HEK293 (cell line): Measurements from ENCODE around the gene SLC26A6.
A peak's percentile ranks its signal among the peaks of the same experiment; 100 is the strongest.

Experiments used
- CTCF ChIA-PET: fragments of 350-600 bp; formaldehyde crosslinking; extraction: SDS; loops from one replicate; lab custom pipeline; 2021; ENCODE audit warnings: antibody characterized with exemption; lab: Yijun Ruan, JAX
- POLR2A ChIA-PET: fragments of 300-600 bp; formaldehyde crosslinking; extraction: SDS; loops from one replicate; lab custom pipeline; 2020; ENCODE audit warnings: antibody characterized with exemption, inconsistent platforms; lab: Yijun Ruan, JAX
- H3K27ac ChIP-seq: fragments of 200-500 bp; sonication (Bioruptor generic); 2 replicates; pipeline ENCODE4 v1.5.1; 2014; ENCODE audit warnings: low read depth, low read length, control low read depth, inconsistent platforms; ENCODE audit errors: extremely low read depth
- H3K36me3 ChIP-seq, 2 experiments: fragments of 200-500 bp in 1 of 2; sonication (Bioruptor generic) in 1 of 2; 1 replicate in 1 of 2; 2 replicates in 1 of 2; pipeline ENCODE4 v1.5.1; 2014 to 2017; ENCODE audit warnings: inconsistent platforms in 2 of 2, low read length in 2 of 2; ENCODE audit not compliant: control insufficient read depth in 2 of 2, insufficient read depth in 1 of 2
- H3K4me1 ChIP-seq: fragments of 200-500 bp; sonication (Bioruptor generic); 2 replicates; pipeline ENCODE4 v1.5.1; 2014; ENCODE audit warnings: mild to moderate bottlenecking, low read length, inconsistent platforms; ENCODE audit not compliant: control insufficient read depth, insufficient read depth
- H3K4me3 ChIP-seq: 2 replicates; pipeline ENCODE4 v1.5.1; 2011; ENCODE audit warnings: low read depth, mild to moderate bottlenecking, control low read depth, low read length, moderate library complexity
- H3K9me3 ChIP-seq: fragments of 200-500 bp; sonication (Bioruptor generic); 2 replicates; pipeline ENCODE4 v1.5.1; 2014; ENCODE audit warnings: low read depth, low read length, inconsistent platforms; ENCODE audit not compliant: control insufficient read depth, insufficient read depth
- GLIS1 ChIP-seq: fragments of 450-650 bp; formaldehyde crosslinking; IDR thresholded peaks from 2 replicates; pipeline ENCODE4 v1.5.1; 2016; ENCODE audit warnings: missing biosample characterization, missing genetic modification characterization
- KLF9 ChIP-seq: fragments of 450-650 bp; formaldehyde crosslinking; IDR thresholded peaks from 2 replicates; pipeline ENCODE4 v1.5.1; 2016; ENCODE audit warnings: missing biosample characterization, missing genetic modification characterization, low read depth
- YY1 ChIP-seq: fragments of 450-650 bp; formaldehyde crosslinking; IDR thresholded peaks from 2 replicates; pipeline ENCODE4 v1.5.1; 2018; ENCODE audit warnings: missing biosample characterization, missing genetic modification characterization
- ZBTB17 ChIP-seq: fragments of 450-650 bp; formaldehyde crosslinking; IDR thresholded peaks from 2 replicates; pipeline ENCODE4 v1.5.1; 2016; ENCODE audit warnings: missing biosample characterization, missing genetic modification characterization
- ZFP3 ChIP-seq: fragments of 450-650 bp; formaldehyde crosslinking; IDR thresholded peaks from 2 replicates; pipeline ENCODE4 v1.5.1; 2016; ENCODE audit warnings: low read depth, missing biosample characterization, missing genetic modification characterization
- ZFP41 ChIP-seq: fragments of 450-650 bp; formaldehyde crosslinking; IDR thresholded peaks from 2 replicates; pipeline ENCODE4 v1.5.1; 2016; ENCODE audit warnings: missing biosample characterization, missing genetic modification characterization, borderline replicate concordance
- ZNF114 ChIP-seq: fragments of 450-650 bp; formaldehyde crosslinking; IDR thresholded peaks from 2 replicates; pipeline ENCODE4 v1.5.0; 2017; ENCODE audit warnings: missing biosample characterization, missing genetic modification characterization
- ZNF214 ChIP-seq: fragments of 450-650 bp; formaldehyde crosslinking; IDR thresholded peaks from 2 replicates; pipeline ENCODE4 v1.5.1; 2017; ENCODE audit warnings: missing biosample characterization, mild to moderate bottlenecking, missing genetic modification characterization, borderline replicate concordance
- ZNF274 ChIP-seq, 2 experiments: fragments of 200-500 bp in 1 of 2; fragments of 450-650 bp in 1 of 2; sonication (Bioruptor generic) in 1 of 2; formaldehyde crosslinking in 1 of 2; IDR thresholded peaks; 2 replicates each; pipeline versions ENCODE4 v1.5.1 to v1.6.1; 2014 to 2016; ENCODE audit warnings: borderline replicate concordance in 1 of 2, inconsistent platforms in 1 of 2, low read length in 1 of 2, missing biosample characterization in 1 of 2, missing genetic modification characterization in 1 of 2
- ZNF366 ChIP-seq: fragments of 450-650 bp; formaldehyde crosslinking; conservative IDR thresholded peaks from 2 replicates; pipeline ENCODE4 v1.5.1; 2016; ENCODE audit warnings: missing biosample characterization, missing genetic modification characterization
- ZNF514 ChIP-seq: fragments of 450-650 bp; formaldehyde crosslinking; IDR thresholded peaks from 2 replicates; pipeline ENCODE4 v1.5.1; 2016; ENCODE audit warnings: missing biosample characterization, missing genetic modification characterization
- ZNF571 ChIP-seq: fragments of 450-650 bp; formaldehyde crosslinking; IDR thresholded peaks from 2 replicates; pipeline ENCODE4 v1.5.0; 2017; ENCODE audit warnings: missing biosample characterization, missing genetic modification characterization
- ZNF585B ChIP-seq: fragments of 450-650 bp; formaldehyde crosslinking; IDR thresholded peaks from 2 replicates; pipeline ENCODE4 v1.5.1; 2016; ENCODE audit warnings: missing biosample characterization, missing genetic modification characterization
- ZNF623 ChIP-seq: fragments of 450-650 bp; formaldehyde crosslinking; IDR thresholded peaks from 2 replicates; pipeline ENCODE4 v1.5.1; 2016; ENCODE audit warnings: missing biosample characterization, missing genetic modification characterization
- ZNF629 ChIP-seq: fragments of 450-650 bp; formaldehyde crosslinking; IDR thresholded peaks from 2 replicates; pipeline ENCODE4 v1.5.1; 2017; ENCODE audit warnings: missing biosample characterization, missing genetic modification characterization
- ZNF777 ChIP-seq: fragments of 450-650 bp; formaldehyde crosslinking; IDR thresholded peaks from 2 replicates; pipeline ENCODE4 v1.5.1; 2017; ENCODE audit warnings: missing biosample characterization, missing genetic modification characterization, borderline replicate concordance
- TF ChIP-seq, protein P1 (sequence below): fragments of 450-650 bp; formaldehyde crosslinking; IDR thresholded peaks from 2 replicates; pipeline ENCODE4 v1.5.1; 2016; ENCODE audit warnings: missing biosample characterization, missing genetic modification characterization
- TF ChIP-seq, protein P2 (sequence below): fragments of 450-650 bp; formaldehyde crosslinking; IDR thresholded peaks from 2 replicates; pipeline ENCODE4 v1.5.1; 2016; ENCODE audit warnings: missing biosample characterization, missing genetic modification characterization
- TF ChIP-seq, protein P3 (sequence below): fragments of 450-650 bp; formaldehyde crosslinking; IDR thresholded peaks from 2 replicates; pipeline ENCODE4 v1.5.1; 2016; ENCODE audit warnings: missing biosample characterization, missing genetic modification characterization, low read depth
- TF ChIP-seq, protein P4 (sequence below): fragments of 450-650 bp; formaldehyde crosslinking; IDR thresholded peaks from 2 replicates; pipeline ENCODE4 v1.5.1; 2016; ENCODE audit warnings: missing biosample characterization, missing genetic modification characterization, low read depth
- TF ChIP-seq, protein P5 (sequence below): fragments of 450-650 bp; formaldehyde crosslinking; IDR thresholded peaks from 2 replicates; pipeline ENCODE4 v1.5.1; 2017; ENCODE audit warnings: missing biosample characterization, missing genetic modification characterization

SLC26A6 gene

DNA sequence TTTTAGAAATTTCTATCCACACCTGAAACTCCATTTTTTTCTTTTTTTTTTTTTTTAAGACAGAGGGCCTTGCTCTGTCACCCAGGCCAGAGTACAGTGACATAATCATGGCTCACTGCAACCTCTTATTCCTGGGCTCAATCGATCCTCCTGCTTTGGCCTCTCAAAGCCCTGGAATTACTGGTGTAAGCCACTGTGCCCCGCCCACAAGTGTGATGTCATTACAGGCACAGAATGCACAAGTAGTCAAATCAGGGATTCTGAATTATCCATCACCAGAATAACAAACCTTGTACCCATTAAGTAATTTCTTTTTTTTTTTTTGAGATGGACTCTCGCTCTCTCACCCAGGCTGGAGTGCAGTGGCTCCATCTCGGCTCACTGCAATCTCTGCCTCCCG, 27.7 kb downstream of the SLC26A6 start:
- no peak overlapping the region for H3K4me3 ChIP-seq
- TF ChIP-seq ZNF514 (no peak), ZNF777 (tag by site-specific recombination) (no peak), ZNF571 (tag by site-specific recombination) (no peak), ZFP3 (tag by site-specific recombination) (no peak), YY1 (no peak), ZFP41 (tag by site-specific recombination) (no peak), ZNF366 (tag by site-specific recombination) (no peak), ZNF274 (IDR thresholded peaks at IDR 0.05; ENCODE audit: low read length) (no peak), ZNF274 (tag by site-specific recombination; IDR thresholded peaks at IDR 0.05; ENCODE audit: borderline replicate concordance) (no peak), ZNF585B (no peak), ZNF114 (tag by site-specific recombination) (no peak), ZNF623 (no peak), KLF9 (tag by site-specific recombination) (0 out of 2 replicates have a peak, but pooled peaks have one; percentile 31), ZNF629 (tag by site-specific recombination) (0 out of 2 replicates have a peak, but pooled peaks have one; percentile 21), ZBTB17 (no peak), ZNF214 (tag by site-specific recombination) (no peak)
- TF ChIP-seq, protein P1, sequence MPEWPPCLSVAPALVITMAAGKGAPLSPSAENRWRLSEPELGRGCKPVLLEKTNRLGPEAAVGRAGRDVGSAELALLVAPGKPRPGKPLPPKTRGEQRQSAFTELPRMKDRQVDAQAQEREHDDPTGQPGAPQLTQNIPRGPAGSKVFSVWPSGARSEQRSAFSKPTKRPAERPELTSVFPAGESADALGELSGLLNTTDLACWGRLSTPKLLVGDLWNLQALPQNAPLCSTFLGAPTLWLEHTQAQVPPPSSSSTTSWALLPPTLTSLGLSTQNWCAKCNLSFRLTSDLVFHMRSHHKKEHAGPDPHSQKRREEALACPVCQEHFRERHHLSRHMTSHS (tag by site-specific recombination) = no peak
- TF ChIP-seq, protein P2, sequence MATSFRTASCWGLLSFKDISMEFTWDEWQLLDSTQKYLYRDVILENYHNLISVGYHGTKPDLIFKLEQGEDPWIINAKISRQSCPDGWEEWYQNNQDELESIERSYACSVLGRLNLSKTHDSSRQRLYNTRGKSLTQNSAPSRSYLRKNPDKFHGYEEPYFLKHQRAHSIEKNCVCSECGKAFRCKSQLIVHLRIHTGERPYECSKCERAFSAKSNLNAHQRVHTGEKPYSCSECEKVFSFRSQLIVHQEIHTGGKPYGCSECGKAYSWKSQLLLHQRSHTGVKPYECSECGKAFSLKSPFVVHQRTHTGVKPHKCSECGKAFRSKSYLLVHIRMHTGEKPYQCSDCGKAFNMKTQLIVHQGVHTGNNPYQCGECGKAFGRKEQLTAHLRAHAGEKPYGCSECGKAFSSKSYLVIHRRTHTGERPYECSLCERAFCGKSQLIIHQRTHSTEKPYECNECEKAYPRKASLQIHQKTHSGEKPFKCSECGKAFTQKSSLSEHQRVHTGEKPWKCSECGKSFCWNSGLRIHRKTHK (tag by site-specific recombination) = no peak
- TF ChIP-seq, protein P3, sequence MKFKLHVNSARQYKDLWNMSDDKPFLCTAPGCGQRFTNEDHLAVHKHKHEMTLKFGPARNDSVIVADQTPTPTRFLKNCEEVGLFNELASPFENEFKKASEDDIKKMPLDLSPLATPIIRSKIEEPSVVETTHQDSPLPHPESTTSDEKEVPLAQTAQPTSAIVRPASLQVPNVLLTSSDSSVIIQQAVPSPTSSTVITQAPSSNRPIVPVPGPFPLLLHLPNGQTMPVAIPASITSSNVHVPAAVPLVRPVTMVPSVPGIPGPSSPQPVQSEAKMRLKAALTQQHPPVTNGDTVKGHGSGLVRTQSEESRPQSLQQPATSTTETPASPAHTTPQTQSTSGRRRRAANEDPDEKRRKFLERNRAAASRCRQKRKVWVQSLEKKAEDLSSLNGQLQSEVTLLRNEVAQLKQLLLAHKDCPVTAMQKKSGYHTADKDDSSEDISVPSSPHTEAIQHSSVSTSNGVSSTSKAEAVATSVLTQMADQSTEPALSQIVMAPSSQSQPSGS (tag by site-specific recombination) = peak; percentile 59; the same call in 1 of the 2 replicates
- TF ChIP-seq, protein P4, sequence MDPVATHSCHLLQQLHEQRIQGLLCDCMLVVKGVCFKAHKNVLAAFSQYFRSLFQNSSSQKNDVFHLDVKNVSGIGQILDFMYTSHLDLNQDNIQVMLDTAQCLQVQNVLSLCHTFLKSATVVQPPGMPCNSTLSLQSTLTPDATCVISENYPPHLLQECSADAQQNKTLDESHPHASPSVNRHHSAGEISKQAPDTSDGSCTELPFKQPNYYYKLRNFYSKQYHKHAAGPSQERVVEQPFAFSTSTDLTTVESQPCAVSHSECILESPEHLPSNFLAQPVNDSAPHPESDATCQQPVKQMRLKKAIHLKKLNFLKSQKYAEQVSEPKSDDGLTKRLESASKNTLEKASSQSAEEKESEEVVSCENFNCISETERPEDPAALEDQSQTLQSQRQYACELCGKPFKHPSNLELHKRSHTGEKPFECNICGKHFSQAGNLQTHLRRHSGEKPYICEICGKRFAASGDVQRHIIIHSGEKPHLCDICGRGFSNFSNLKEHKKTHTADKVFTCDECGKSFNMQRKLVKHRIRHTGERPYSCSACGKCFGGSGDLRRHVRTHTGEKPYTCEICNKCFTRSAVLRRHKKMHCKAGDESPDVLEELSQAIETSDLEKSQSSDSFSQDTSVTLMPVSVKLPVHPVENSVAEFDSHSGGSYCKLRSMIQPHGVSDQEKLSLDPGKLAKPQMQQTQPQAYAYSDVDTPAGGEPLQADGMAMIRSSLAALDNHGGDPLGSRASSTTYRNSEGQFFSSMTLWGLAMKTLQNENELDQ (tag by site-specific recombination) = no peak
- CTCF ChIA-PET = interaction anchor here (1.0 kb wide), 1 partner anchor 28 kb away, joined by 4 read pairs; the partner anchor contains the start of gene SLC26A6
- peaks cover 14 to 53% of the 10 kb centered on the region in 2 experiments; a peak in 2 of 3 replicates for H3K36me3 ChIP-seq
- H3K27ac ChIP-seq = no peak overlapping the region
- no peaks in the 10 kb centered on the region for H3K4me1 ChIP-seq
- no peaks in the 10 kb centered on the region for H3K9me3 ChIP-seq
- POLR2A ChIA-PET = no interaction called here

DNA sequence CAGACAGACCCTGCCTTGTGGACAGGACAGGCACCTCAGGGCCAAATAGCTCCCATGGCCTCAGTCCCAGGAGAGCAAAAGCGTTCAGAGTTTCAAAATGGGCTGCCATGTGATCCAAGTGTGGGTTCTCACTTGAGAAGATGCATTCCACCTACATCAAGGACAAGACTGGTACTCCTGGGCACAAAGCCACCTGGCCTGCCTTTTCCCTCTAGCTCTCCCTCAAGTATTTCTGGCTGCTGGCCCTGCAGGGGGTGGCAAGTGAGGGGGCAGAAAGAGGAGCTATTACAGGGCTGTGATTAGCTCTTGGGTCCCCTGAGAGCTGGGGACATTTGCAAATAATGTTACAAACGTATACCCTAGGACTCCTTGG, 33.7 kb downstream of the SLC26A6 start:
- H3K4me3 ChIP-seq = no peak overlapping the region
- peak; percentile 32; the same call in 1 of the 2 replicates for TF ChIP-seq GLIS1
- TF ChIP-seq, protein P5, sequence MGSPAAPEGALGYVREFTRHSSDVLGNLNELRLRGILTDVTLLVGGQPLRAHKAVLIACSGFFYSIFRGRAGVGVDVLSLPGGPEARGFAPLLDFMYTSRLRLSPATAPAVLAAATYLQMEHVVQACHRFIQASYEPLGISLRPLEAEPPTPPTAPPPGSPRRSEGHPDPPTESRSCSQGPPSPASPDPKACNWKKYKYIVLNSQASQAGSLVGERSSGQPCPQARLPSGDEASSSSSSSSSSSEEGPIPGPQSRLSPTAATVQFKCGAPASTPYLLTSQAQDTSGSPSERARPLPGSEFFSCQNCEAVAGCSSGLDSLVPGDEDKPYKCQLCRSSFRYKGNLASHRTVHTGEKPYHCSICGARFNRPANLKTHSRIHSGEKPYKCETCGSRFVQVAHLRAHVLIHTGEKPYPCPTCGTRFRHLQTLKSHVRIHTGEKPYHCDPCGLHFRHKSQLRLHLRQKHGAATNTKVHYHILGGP (tag by site-specific recombination) = no peak
- POLR2A ChIA-PET = interaction anchor here (0.7 to 1.0 kb wide), 5 partner anchors 22 to 46 kb away, joined by 3 to 5 read pairs (median 3); partner anchors contain the start of genes PFKFB4 and SLC26A6
- no peak overlapping the region for H3K27ac ChIP-seq
- no peaks in the 10 kb centered on the region; the same call in 1 of the 2 replicates for H3K4me1 ChIP-seq
- H3K36me3 ChIP-seq = peaks cover 6 to 98% of the 10 kb centered on the region in 2 experiments; a peak in 2 of 3 replicates
- H3K9me3 ChIP-seq = no peaks in the 10 kb centered on the region
- CTCF ChIA-PET = interaction anchor here (0.7 kb wide), 1 partner anchor 9 kb away, joined by 3 read pairs; no protein-coding TSS in a partner anchor
